Liver (tissue), 9 donors: ENCODE data around the gene CLPTM1. TPM values are rescaled to one million over a fixed set of nuclear protein-coding genes. Genes with fewer than 3 reads are reported as not detected.
A peak's percentile ranks its signal among the peaks of the same experiment; 100 is the strongest.

Source experiments
- DNase-seq: peaks from one replicate; pipeline ENCODE4 v3.0.0-alpha.2; 2017; ENCODE audit warnings: low spot score
- H3K27ac ChIP-seq, 2 donors: one replicate each; pipeline ENCODE4 v1.7.0; 2013; ENCODE audit warnings: inconsistent platforms in 2 of 2, low read length in 2 of 2, control low read depth in 1 of 2, low read depth in 1 of 2, mild to moderate bottlenecking in 1 of 2
- H3K27me3 ChIP-seq, 4 donors: one replicate each; pipeline versions ENCODE4 v1.6.1 to v1.7.0; 2013; ENCODE audit warnings: low read length in 3 of 4, inconsistent platforms in 1 of 4, mild to moderate bottlenecking in 1 of 4, moderate library complexity in 1 of 4; ENCODE audit not compliant: control insufficient read depth in 4 of 4, insufficient read depth in 4 of 4
- H3K36me3 ChIP-seq, 4 donors: one replicate each; pipeline versions ENCODE4 v1.6.1 to v1.7.0; 2013; ENCODE audit warnings: low read length in 3 of 4, mild to moderate bottlenecking in 3 of 4, low read depth in 1 of 4, moderate library complexity in 1 of 4; ENCODE audit not compliant: control insufficient read depth in 4 of 4, insufficient read depth in 3 of 4
- H3K4me1 ChIP-seq, 4 donors: one replicate each; pipeline versions ENCODE4 v1.6.1 to v1.7.0; 2013; ENCODE audit warnings: low read length in 3 of 4, mild to moderate bottlenecking in 3 of 4, moderate library complexity in 1 of 4; ENCODE audit not compliant: control insufficient read depth in 4 of 4, insufficient read depth in 4 of 4
- H3K4me3 ChIP-seq, 3 donors: one replicate each; pipeline versions ENCODE4 v1.6.1 to v1.7.0; 2013; ENCODE audit warnings: low read length in 3 of 3, control low read depth in 1 of 3, low read depth in 1 of 3, mild to moderate bottlenecking in 1 of 3
- H3K9ac ChIP-seq, 2 donors: one replicate each; pipeline ENCODE4 v1.7.0; 2013; ENCODE audit warnings: low read length in 2 of 2, mild to moderate bottlenecking in 2 of 2, moderate library complexity in 2 of 2, control low read depth in 1 of 2, low read depth in 1 of 2
- H3K9me3 ChIP-seq, 4 donors: one replicate each; pipeline versions ENCODE4 v1.6.1 to v1.7.0; 2013; ENCODE audit warnings: low read length in 3 of 4; ENCODE audit not compliant: control insufficient read depth in 4 of 4
- CTCF ChIP-seq: fragments of 150-350 bp; IDR thresholded peaks from 2 replicates; pipeline ENCODE4 v1.5.1; 2017; ENCODE audit warnings: improper control_type of control experiment, low read depth, low read length; ENCODE audit not compliant: missing input control
- EGR1 ChIP-seq, 2 donors: IDR thresholded peaks; 2 replicates each; pipeline ENCODE4 v1.6.1; 2016 to 2018; ENCODE audit warnings: antibody characterized with exemption in 2 of 2, low read depth in 2 of 2
- FOXA1 ChIP-seq: IDR thresholded peaks from 2 replicates; pipeline ENCODE4 v1.6.1; 2016; ENCODE audit warnings: antibody characterized with exemption
- FOXA2 ChIP-seq: IDR thresholded peaks from 2 replicates; pipeline ENCODE4 v1.6.1; 2016; ENCODE audit warnings: antibody characterized with exemption
- GABPA ChIP-seq, 2 donors: IDR thresholded peaks in 1 of 2; conservative IDR thresholded peaks in 1 of 2; 2 replicates each; pipeline ENCODE4 v1.6.1; 2016; ENCODE audit warnings: antibody characterized with exemption in 2 of 2, mild to moderate bottlenecking in 1 of 2, moderate library complexity in 1 of 2
- HNF4A ChIP-seq, 2 donors: conservative IDR thresholded peaks; 2 replicates each; pipeline ENCODE4 v1.6.1; 2016; ENCODE audit warnings: antibody characterized with exemption in 2 of 2, mild to moderate bottlenecking in 2 of 2
- HNF4G ChIP-seq: IDR thresholded peaks from 2 replicates; pipeline ENCODE4 v1.6.1; 2016; ENCODE audit warnings: antibody characterized with exemption
- JUND ChIP-seq, 2 donors: IDR thresholded peaks; 2 replicates each; pipeline ENCODE4 v1.6.1; 2016; ENCODE audit warnings: antibody characterized with exemption in 2 of 2
- NR2F2 ChIP-seq: IDR thresholded peaks from 2 replicates; pipeline ENCODE4 v1.6.1; 2016; ENCODE audit warnings: antibody characterized with exemption
- RAD21 ChIP-seq, 2 donors: IDR thresholded peaks; 2 replicates each; pipeline ENCODE4 v1.6.1; 2016; ENCODE audit warnings: antibody characterized with exemption in 2 of 2, mild to moderate bottlenecking in 2 of 2
- RXRA ChIP-seq, 2 donors: IDR thresholded peaks; 2 replicates each; pipeline ENCODE4 v1.6.1; 2017 to 2018; ENCODE audit warnings: antibody characterized with exemption in 2 of 2, mild to moderate bottlenecking in 1 of 2
- SP1 ChIP-seq: IDR thresholded peaks from 2 replicates; pipeline ENCODE4 v1.6.1; 2018; ENCODE audit warnings: antibody characterized with exemption, mild to moderate bottlenecking
- TAF1 ChIP-seq: conservative IDR thresholded peaks from 2 replicates; pipeline ENCODE4 v1.6.1; 2016; ENCODE audit warnings: antibody characterized with exemption, mild to moderate bottlenecking
- YY1 ChIP-seq: IDR thresholded peaks from 2 replicates; pipeline ENCODE4 v1.6.1; 2016; ENCODE audit warnings: antibody characterized with exemption, mild to moderate bottlenecking
- ZBTB33 ChIP-seq: IDR thresholded peaks from 2 replicates; pipeline ENCODE4 v1.6.1; 2016; ENCODE audit warnings: antibody characterized with exemption
- WGBS: extraction: QIAGEN DNeasy Blood & Tissue Kit; methylation state at CpG from one replicate; pipeline ENCODE4 v1.1.7; 2013; 5-methylcytosine and 5-hydroxymethylcytosine counted together
- polyA plus RNA-seq, 2 donors: library from polyadenylated mRNA; stranded (reverse) in 1 of 2; unstranded in 1 of 2; fragments of 200-250 nt in 1 of 2; fragments of >200 nt in 1 of 2; fragmentation: Nextera tagmentation in 1 of 2; extraction: Ambion mirVana in 1 of 2; gene quantifications; one replicate each; pipeline versions ENCODE4 v1.2.1 to v1.2.3, GENCODE V29; 2013 to 2015
- total RNA-seq, 2 donors: library from RNA; depleted of rRNA; stranded (reverse); fragments of >200 nt; gene quantifications; one replicate each; pipeline ENCODE4 v1.2.3, GENCODE V29; 2014
- TF ChIP-seq, protein P1 (sequence below): IDR thresholded peaks from 2 replicates; pipeline ENCODE4 v1.6.1; 2016; ENCODE audit warnings: antibody characterized with exemption
- TF ChIP-seq, protein P2 (sequence below): IDR thresholded peaks from 2 replicates; pipeline ENCODE4 v1.6.1; 2016; ENCODE audit warnings: antibody characterized with exemption, mild to moderate bottlenecking
- donor health status: healthy.
- donor health status: healthy.
- donor health status: healthy.
- donor health status: healthy.
- donor health status: healthy.

CLPTM1 gene
- total and polyA plus RNA-seq, 4 donors: 35.8 to 94.5 (median 51.5) TPM

- H3K27me3 ChIP-seq: no peaks in the 10 kb centered on the region
- peaks cover 0 to 59% (median 35%) of the 10 kb centered on the region in 4 donors for H3K4me1 ChIP-seq
- DNase-seq: no peak
- peak overlapping the region; percentile 69 to 98 for H3K9ac ChIP-seq
- H3K4me3 ChIP-seq: peak overlapping the region; percentile 66 to 87 (median 84)
- no peak for TF ChIP-seq HNF4G
- no peak for TF ChIP-seq CTCF
- no peak for TF ChIP-seq GABPA (IDR thresholded peaks at IDR 0.05 in 1 of 2, conservative IDR thresholded peaks at IDR 0.05 in 1 of 2)
- no peak for TF ChIP-seq YY1
- TF ChIP-seq FOXA1: no peak
- TF ChIP-seq, protein P1, sequence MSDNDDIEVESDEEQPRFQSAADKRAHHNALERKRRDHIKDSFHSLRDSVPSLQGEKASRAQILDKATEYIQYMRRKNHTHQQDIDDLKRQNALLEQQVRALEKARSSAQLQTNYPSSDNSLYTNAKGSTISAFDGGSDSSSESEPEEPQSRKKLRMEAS: no peak
- TF ChIP-seq TAF1: no peak
- no peak for TF ChIP-seq EGR1 (IDR thresholded peaks at IDR 0.05; ENCODE audit: low read depth in 2 of 2)
- TF ChIP-seq HNF4A (conservative IDR thresholded peaks at IDR 0.05): no peak
- no peak for TF ChIP-seq NR2F2
- TF ChIP-seq, protein P2, sequence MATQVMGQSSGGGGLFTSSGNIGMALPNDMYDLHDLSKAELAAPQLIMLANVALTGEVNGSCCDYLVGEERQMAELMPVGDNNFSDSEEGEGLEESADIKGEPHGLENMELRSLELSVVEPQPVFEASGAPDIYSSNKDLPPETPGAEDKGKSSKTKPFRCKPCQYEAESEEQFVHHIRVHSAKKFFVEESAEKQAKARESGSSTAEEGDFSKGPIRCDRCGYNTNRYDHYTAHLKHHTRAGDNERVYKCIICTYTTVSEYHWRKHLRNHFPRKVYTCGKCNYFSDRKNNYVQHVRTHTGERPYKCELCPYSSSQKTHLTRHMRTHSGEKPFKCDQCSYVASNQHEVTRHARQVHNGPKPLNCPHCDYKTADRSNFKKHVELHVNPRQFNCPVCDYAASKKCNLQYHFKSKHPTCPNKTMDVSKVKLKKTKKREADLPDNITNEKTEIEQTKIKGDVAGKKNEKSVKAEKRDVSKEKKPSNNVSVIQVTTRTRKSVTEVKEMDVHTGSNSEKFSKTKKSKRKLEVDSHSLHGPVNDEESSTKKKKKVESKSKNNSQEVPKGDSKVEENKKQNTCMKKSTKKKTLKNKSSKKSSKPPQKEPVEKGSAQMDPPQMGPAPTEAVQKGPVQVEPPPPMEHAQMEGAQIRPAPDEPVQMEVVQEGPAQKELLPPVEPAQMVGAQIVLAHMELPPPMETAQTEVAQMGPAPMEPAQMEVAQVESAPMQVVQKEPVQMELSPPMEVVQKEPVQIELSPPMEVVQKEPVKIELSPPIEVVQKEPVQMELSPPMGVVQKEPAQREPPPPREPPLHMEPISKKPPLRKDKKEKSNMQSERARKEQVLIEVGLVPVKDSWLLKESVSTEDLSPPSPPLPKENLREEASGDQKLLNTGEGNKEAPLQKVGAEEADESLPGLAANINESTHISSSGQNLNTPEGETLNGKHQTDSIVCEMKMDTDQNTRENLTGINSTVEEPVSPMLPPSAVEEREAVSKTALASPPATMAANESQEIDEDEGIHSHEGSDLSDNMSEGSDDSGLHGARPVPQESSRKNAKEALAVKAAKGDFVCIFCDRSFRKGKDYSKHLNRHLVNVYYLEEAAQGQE: no peak
- no peak for TF ChIP-seq FOXA2
- TF ChIP-seq JUND (IDR thresholded peaks at IDR 0.05): no peak
- TF ChIP-seq RAD21 (IDR thresholded peaks at IDR 0.05): no peak
- H3K36me3 ChIP-seq: no peaks in the 10 kb centered on the region
- WGBS: 40% methylated on average over 13 of the region's 13 CpGs
- H3K9me3 ChIP-seq: no peaks in the 10 kb centered on the region
- H3K27ac ChIP-seq: peak overlapping the region; percentile 82 to 93
Measured at GRCh38 chr19:44947041-44947581, 8.1 kb upstream of the CLPTM1 start.

- no peaks in the 10 kb centered on the region for H3K9me3 ChIP-seq
- H3K9ac ChIP-seq: no peak overlapping the region
- H3K36me3 ChIP-seq: no peaks in the 10 kb centered on the region
- 43% methylated on average over 5 of the region's 5 CpGs for WGBS
- DNase-seq: no peak
- peaks cover 0 to 58% (median 36%) of the 10 kb centered on the region in 4 donors for H3K4me1 ChIP-seq
- peak overlapping the region in 1 of 3 donors; percentile 7 for H3K4me3 ChIP-seq
- peak overlapping the region in 1 of 2 donors; percentile 40 for H3K27ac ChIP-seq
- no peaks in the 10 kb centered on the region for H3K27me3 ChIP-seq
- no peak for TF ChIP-seq EGR1 (IDR thresholded peaks at IDR 0.05; ENCODE audit: low read depth in 2 of 2)
- no peak for TF ChIP-seq RAD21 (IDR thresholded peaks at IDR 0.05)
- no peak for TF ChIP-seq JUND (IDR thresholded peaks at IDR 0.05)
- TF ChIP-seq, protein P2: no peak
- TF ChIP-seq HNF4G: no peak
- TF ChIP-seq GABPA (IDR thresholded peaks at IDR 0.05 in 1 of 2, conservative IDR thresholded peaks at IDR 0.05 in 1 of 2): no peak
- TF ChIP-seq RXRA (IDR thresholded peaks at IDR 0.05): no peak
- no peak for TF ChIP-seq NR2F2
- TF ChIP-seq, protein P1: no peak
- TF ChIP-seq ZBTB33: no peak
- no peak for TF ChIP-seq FOXA2
- no peak for TF ChIP-seq SP1
- TF ChIP-seq CTCF: no peak
- TF ChIP-seq TAF1: no peak
- TF ChIP-seq HNF4A (conservative IDR thresholded peaks at IDR 0.05): no peak
Measured at GRCh38 chr19:44948237-44948636, 6.9 kb upstream of the CLPTM1 start.
